Muscle of leg (tissue), 11 donors: Measurements from ENCODE around the gene KLF18. TPM values are rescaled to one million over a fixed set of nuclear protein-coding genes. Genes with fewer than 3 reads are reported as not detected.
"Not testable (repeated sequence)": the region's sequence is repeated elsewhere in the genome, so short reads cannot be mapped to it uniquely, and the experiment has no call there.

Experiments
- DNase-seq: peaks from one replicate; pipeline ENCODE4 v3.0.0; 2013
- H3K27ac ChIP-seq: one replicate; pipeline ENCODE4 v1.5.1; 2013; ENCODE audit warnings: mild to moderate bottlenecking, low read length, control low read depth
- H3K27me3 ChIP-seq: one replicate; pipeline ENCODE4 v1.6.1; 2013; ENCODE audit warnings: low read length; ENCODE audit not compliant: control insufficient read depth, insufficient read depth
- H3K36me3 ChIP-seq: one replicate; pipeline ENCODE4 v1.6.1; 2013; ENCODE audit warnings: low read length; ENCODE audit not compliant: control insufficient read depth, insufficient read depth
- H3K4me1 ChIP-seq: one replicate; pipeline ENCODE4 v1.6.1; 2013; ENCODE audit warnings: low read length; ENCODE audit not compliant: control insufficient read depth, insufficient read depth
- H3K4me3 ChIP-seq: one replicate; pipeline ENCODE4 v1.5.1; 2013; ENCODE audit warnings: low read length, control low read depth
- H3K9me3 ChIP-seq: replicated peaks from 2 replicates; pipeline ENCODE4 v1.6.1; 2013; ENCODE audit warnings: low read depth, low read length; ENCODE audit not compliant: control insufficient read depth
- WGBS: methylation state at CpG from one replicate; pipeline ENCODE4 v1.1.5; 2013; ENCODE audit warnings: missing lambda C conversion rate; ENCODE audit not compliant: insufficient coverage; 5-methylcytosine and 5-hydroxymethylcytosine counted together
- polyA plus RNA-seq, 8 donors: library from polyadenylated mRNA; unstranded; fragments of 120-200 nt; gene quantifications; one replicate each; pipeline versions ENCODE4 v1.2.1 to v1.2.3, GENCODE V29; 2013; ENCODE audit warnings: inconsistent platforms in 1 of 8, low replicate concordance in 1 of 8; ENCODE audit not compliant: insufficient read length in 8 of 8, insufficient read depth in 1 of 8
- total RNA-seq: library from RNA; stranded (reverse); fragments of 120-200 nt; gene quantifications from one replicate; pipeline ENCODE4 v1.2.4, GENCODE V29; 2013

Gene KLF18
- total and polyA plus RNA-seq, 9 donors = not detected

- H3K9me3 ChIP-seq = no peaks in the 10 kb centered on the region
- no peak overlapping the region for H3K4me3 ChIP-seq
- 86% methylated on average over 16 of the region's 16 CpGs for WGBS
- peaks cover 2% of the 10 kb centered on the region for H3K27me3 ChIP-seq
- H3K4me1 ChIP-seq = no peaks in the 10 kb centered on the region
- no peak for DNase-seq
- H3K36me3 ChIP-seq = no peaks in the 10 kb centered on the region
- no peak overlapping the region for H3K27ac ChIP-seq
Observed at GRCh38 chr1:44129616-44130500, 11.6 kb downstream of the KLF18 start.

GRCh38 chr1:44120398-44120949, 21.0 kb downstream of the KLF18 start:
- H3K27ac ChIP-seq = no peak overlapping the region
- 52% methylated on average over 3 of the region's 5 CpGs for WGBS
- no peak for DNase-seq

GRCh38 chr1:44119525-44119924, 21.9 kb downstream of the KLF18 start:
- Histone ChIP-seq H3K4me1 (no peaks in the 10 kb centered on the region), H3K4me3 (no peak overlapping the region), H3K36me3 (no peaks in the 10 kb centered on the region), H3K27me3 (no peaks in the 10 kb centered on the region), H3K27ac (no peak overlapping the region), H3K9me3 (no peaks in the 10 kb centered on the region)
- DNase-seq = no peak
- 80% methylated on average over 6 of the region's 6 CpGs for whole genome bisulfite sequencing

More at GRCh38 chr1:44120398-44120949, 21.0 kb downstream of the KLF18 start:
- Histone ChIP-seq H3K4me1 (no peaks in the 10 kb centered on the region), H3K27me3 (no peaks in the 10 kb centered on the region), H3K4me3 (no peak overlapping the region), H3K36me3 (no peaks in the 10 kb centered on the region), H3K9me3 (no peaks in the 10 kb centered on the region)

- no peak within 1 kb of the TSS for H3K27ac ChIP-seq
- no peak for DNase-seq
- no peaks in the 10 kb centered on the region for H3K36me3 ChIP-seq
- no peak within 1 kb of the TSS for H3K4me3 ChIP-seq
- peaks cover 3% of the 10 kb centered on the region for H3K27me3 ChIP-seq
- 98% methylated on average over 22 of the region's 25 CpGs for WGBS
- no peaks in the 10 kb centered on the region for H3K9me3 ChIP-seq
- no peaks in the 10 kb centered on the region for H3K4me1 ChIP-seq
Observed at GRCh38 chr1:44118682-44119081, 22.7 kb downstream of the KLF18 start, which contains the start of gene KLF17. TSS of gene KLF17 (plus strand) at chr1:44118821. CDS start at chr1:44118908, 87 bp downstream.

GRCh38 chr1:44117272-44117671, 24.2 kb downstream of the KLF18 start:
- H3K4me3 ChIP-seq = not testable (repeated sequence)

GRCh38 chr1:44114098-44114497, 27.3 kb downstream of the KLF18 start:
- DNase-seq = no peak
- Histone ChIP-seq H3K4me3 (no peak overlapping the region), H3K36me3 (no peaks in the 10 kb centered on the region), H3K27ac (no peak overlapping the region), H3K9me3 (no peaks in the 10 kb centered on the region), H3K27me3 (peaks cover 6% of the 10 kb centered on the region), H3K4me1 (no peaks in the 10 kb centered on the region)
- 68% methylated on average over 3 of the region's 7 CpGs for WGBS

More at GRCh38 chr1:44117272-44117671, 24.2 kb downstream of the KLF18 start:
- not testable (repeated sequence) for H3K9me3 ChIP-seq, H3K27me3 ChIP-seq, H3K27ac ChIP-seq, H3K4me1 ChIP-seq, DNase-seq, H3K36me3 ChIP-seq
- WGBS = 98% methylated on average over 8 of the region's 10 CpGs

GRCh38 chr1:44113095-44113609, 28.3 kb downstream of the KLF18 start:
- Histone ChIP-seq H3K36me3 (no peaks in the 10 kb centered on the region), H3K9me3 (no peaks in the 10 kb centered on the region), H3K4me1 (no peaks in the 10 kb centered on the region), H3K4me3 (no peak overlapping the region), H3K27ac (no peak overlapping the region), H3K27me3 (peaks cover 6% of the 10 kb centered on the region)
- no peak for DNase-seq
- WGBS = 80% methylated on average over 2 of the region's 2 CpGs

GRCh38 chr1:44112486-44112885, 28.9 kb downstream of the KLF18 start:
- no peaks in the 10 kb centered on the region for H3K9me3 ChIP-seq
- no CpG with 5 or more reads among the region's 3 CpGs for WGBS
- no peaks in the 10 kb centered on the region for H3K4me1 ChIP-seq
- no peaks in the 10 kb centered on the region for H3K36me3 ChIP-seq
- no peak for DNase-seq
- H3K4me3 ChIP-seq = no peak overlapping the region
- H3K27me3 ChIP-seq = peaks cover 6% of the 10 kb centered on the region
- H3K27ac ChIP-seq = no peak overlapping the region

GRCh38 chr1:44111861-44112260, 29.6 kb downstream of the KLF18 start:
- DNase-seq = no peak
- WGBS = no CpG with 5 or more reads among the region's 4 CpGs
- Histone ChIP-seq H3K9me3 (no peaks in the 10 kb centered on the region), H3K27ac (no peak overlapping the region), H3K4me1 (no peaks in the 10 kb centered on the region), H3K4me3 (no peak overlapping the region), H3K36me3 (no peaks in the 10 kb centered on the region), H3K27me3 (peaks cover 6% of the 10 kb centered on the region)

GRCh38 chr1:44110916-44111315, 30.5 kb downstream of the KLF18 start:
- WGBS = no CpG with 5 or more reads among the region's 5 CpGs
- no peak overlapping the region for H3K27ac ChIP-seq
- peaks cover 6% of the 10 kb centered on the region for H3K27me3 ChIP-seq
- H3K4me3 ChIP-seq = no peak overlapping the region
- H3K36me3 ChIP-seq = no peaks in the 10 kb centered on the region
- no peaks in the 10 kb centered on the region for H3K9me3 ChIP-seq
- no peak for DNase-seq
- no peaks in the 10 kb centered on the region for H3K4me1 ChIP-seq
